Nucleus accumbens (tissue), 56 donors: ENCODE data around the gene SLX9.

Experiments
- DNase-seq, 56 donors: peaks; one replicate each; lab custom pipeline; 2025; lab: John Stamatoyannopoulos, UW

The SLX9 gene

DNA sequence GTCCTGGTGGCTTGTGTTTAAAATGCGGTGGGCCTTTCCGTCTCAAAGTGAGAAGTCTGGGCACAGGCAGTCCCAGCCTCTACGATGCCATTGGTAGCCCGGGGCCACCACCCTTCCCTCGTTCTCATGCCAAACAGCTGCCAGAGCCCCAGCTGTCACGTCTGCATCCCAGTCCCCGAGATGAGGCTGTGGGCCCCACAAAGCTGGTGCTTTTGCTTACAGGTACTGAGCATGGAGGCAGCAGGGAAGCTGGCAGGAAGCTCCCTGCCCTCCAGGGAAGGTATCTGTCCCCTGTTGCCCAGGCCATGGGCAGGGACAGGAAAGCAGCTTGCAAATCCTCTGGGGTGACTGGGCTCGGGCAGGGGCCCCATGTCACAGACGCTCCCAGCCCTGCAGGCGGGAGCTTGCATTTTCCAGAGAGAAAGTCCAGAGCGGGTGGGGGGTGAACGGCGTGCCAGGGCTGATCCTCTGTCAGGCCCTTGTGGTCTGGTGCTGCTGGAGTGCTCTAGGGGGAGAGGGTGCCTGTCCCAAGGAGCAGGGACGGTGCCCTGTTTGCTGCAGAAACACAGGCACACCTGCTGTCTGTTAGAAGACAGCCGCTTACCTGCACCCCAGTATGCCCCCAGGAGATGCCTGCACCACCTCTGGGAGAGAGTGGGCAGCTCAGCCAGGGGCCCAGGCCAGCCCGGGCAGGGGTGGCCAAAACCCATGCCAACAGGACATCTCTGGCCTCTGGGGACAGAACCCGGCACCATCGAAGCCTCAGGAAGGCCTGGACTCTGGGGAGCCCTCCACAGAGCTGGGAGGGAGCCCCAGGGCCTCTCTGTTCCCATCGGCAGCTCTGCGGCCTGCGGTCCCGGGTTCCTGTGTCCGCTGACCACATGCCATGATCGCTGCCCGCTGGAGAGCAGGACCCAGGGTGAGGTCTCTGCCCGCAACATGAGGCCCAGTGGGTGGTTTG is 45.9 kb downstream of the SLX9 start:
- no peak for DNase-seq

DNA sequence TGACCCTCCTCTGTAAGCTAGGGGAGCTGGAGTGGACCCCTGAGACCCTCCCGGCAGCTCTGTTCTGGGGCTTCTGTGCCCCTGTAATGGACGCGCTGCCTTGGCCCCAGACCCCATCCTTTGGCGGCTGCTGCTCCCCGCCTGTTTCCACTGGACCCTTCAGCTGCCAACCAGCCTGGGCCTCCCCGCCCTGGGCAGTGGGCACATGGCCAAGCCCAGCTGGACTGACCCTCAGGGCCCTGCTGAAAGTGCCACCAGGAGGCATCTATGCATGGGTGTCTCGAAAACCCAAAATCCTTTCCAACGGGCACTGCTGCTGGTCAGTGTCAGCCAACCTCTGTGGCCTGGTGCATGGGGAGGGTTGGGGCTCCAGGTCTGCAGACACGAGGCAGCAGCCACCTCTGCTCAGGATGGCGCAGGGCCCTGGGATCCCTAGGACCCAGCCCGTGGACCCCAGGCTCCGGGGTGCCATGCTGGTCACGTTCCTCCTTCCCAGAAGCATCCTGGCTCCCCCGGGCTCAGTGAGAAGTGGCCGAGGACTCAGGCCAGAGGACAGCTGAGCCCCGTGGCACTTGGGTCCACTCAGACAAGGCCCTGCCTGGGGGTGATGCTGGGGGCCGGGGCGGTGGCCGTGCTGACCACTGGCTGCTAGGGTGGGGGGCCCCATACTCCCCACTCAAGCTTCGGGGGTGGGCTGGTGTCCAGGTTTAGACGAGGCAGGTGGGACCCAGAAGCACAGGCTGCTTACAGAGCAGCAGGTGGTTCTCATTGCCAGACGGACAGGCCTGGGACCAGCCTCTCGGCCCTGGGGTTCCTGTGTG is 46.9 kb downstream of the SLX9 start:
- DNase-seq = no peak

DNA sequence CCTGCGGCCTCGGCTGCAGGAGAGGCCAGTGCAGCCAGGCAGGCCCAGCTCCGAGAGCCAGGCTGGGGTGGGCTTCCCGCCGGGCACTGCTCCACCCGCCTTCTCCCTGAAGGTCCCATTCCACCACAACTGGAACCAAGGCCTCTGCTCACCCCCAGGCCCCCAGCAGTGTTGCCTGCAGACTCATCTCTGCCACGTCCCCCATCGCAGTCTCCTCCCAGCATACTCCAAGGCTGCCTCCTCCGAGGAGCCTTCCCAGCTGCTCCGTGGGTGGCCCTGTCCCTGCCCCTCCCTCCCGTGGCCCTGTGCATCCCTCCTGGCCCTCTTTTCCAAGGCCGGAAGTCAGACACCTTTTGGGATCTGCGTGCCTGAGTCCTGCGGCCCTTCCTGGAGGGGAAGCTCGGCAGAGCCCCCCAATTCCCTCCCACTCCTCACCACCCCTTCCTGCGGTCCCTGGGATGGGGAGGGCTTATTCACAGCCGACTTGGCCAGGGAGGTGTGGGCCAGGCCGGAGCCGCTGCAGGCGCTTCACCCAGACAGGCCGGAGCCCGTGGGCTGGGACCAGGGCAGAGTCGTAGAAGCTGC is 47.6 kb downstream of the SLX9 start:
- DNase-seq = no peak

DNA sequence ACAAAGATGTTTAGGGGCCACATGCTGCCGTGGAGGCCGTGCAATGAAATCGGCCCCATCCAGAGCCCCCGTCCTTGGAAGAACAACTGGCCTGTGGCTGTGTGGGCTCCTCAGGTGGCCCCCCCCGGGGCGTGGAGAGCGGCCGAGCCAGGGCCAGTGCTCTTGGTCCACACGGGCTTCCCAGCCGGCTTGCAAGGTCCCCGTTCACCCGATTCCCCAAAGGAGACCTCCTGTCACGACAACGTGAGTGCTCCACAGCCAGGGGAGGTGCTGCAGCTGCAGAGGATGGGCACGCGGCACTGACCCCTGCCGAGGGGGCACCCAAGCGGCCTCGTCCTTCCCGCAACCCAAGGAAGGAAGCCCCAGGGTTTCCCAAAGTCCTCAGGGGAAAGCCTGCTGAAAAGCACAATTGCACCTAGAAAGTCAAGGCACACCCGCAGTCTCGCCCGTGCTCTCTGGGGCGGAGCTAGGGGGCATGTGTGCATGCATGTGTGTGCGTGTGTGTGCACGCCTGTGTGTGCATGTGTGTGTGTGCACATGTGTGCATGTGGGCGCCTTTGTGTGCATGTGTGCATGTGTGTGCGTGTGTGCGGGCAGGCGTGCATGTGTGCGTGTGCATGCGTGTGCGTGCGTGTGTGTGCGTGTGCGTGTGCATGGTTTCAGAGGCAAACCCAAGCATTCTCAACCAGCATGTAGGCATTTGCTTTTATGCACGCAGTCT is 48.2 kb downstream of the SLX9 start:
- no peak for DNase-seq

DNA sequence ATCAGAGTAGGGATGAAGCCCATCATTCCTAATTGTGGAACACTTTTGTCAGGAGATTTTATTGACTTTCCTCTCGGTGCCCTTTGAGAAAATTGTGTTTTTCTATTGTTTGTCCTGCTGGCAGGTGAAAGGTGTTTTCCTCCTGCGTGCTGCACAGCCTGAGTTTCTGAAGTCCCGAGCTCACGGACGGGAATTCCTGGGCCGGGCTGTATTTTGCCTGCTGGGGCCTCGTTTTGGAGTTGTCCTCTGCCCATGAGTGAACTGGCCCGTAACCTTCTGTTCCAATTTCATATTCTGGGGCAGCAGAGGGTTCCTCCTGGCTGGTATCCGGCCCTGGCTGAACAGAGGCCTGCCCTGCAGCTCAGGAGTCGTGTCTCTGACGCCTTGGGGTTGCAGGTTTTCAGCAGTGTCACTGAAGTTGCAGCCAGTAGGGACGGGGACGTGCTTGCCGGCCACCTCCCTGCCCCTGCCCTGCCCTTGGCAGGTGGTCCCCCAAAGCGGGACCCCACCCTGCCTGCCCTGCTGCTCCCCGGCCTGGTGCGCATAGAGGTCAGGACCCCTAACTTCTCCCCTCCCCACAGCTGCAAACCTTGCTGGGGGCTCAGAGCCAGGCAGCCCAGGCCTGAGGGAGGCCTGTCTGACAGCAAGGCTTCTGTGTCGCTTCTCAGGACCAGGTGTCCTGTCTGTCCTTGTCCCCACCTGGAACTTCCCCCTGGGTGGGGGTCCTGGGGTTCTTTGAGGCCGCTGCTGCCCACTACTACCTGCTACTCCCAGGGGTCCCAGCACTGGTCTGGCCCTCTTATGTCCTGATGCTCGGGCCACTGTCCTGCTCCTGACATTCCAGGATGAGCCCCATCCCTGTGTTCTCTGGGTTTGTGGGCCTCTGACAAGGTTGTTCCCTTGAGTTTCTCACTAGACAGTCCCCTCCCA is 49.0 kb downstream of the SLX9 start:
- no peak for DNase-seq

DNA sequence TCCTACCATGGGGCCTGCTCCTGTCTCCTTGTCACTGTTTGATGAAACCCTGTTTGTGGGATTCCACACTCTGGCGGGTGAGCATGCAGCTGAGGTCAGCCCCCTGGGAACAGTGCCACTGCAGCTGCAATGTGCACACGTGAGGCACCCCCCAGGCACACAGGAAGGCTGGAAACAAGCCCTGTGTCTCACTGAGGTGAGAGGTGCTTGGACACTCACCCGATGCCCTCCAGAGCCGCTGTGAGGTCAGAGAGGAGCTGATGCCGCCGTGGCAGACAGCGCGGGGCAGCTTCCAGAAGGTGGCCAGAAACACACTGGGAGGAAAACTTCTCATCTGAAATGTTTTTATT is 49.7 kb downstream of the SLX9 start:
- no peak for DNase-seq

DNA sequence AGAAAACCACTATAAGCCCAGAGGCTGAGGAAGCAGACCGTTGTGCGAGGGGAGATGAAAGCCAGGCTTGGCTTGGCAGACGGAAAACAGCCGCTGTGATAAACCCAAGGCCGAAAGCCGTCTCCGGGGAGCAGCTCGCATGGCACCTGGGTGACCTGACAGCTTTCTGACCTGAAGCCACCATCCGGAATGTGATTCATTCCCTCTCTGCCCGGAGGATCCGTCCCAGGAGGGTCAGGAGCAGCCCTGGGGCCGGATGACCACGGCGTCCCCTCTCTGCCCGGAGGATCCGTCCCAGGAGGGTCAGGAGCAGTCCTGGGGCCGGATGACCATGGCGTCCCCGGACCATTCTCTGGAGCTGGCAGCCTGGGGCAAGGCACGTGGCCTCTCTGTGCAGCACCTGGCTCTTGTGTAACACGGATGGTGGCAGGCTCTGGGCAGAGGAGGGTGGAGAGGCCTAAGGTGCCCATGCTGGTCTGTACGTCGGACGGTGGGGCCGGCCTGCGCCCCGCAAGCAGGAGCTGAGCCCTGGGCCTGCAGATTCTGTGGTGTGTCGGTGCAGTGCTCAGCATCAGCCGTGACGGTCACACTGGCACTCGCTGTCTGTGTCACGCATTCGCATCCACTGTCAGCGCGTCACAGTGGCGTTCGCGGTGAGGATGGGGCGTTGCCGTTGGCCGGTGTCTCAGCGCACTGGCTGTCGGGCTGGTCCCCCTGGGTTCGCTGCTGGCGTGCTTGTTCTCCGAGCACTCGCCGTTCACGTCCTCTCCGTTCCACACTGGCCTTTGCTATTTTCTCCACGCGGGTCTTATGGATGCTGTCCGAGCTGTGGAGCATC is 50.3 kb downstream of the SLX9 start:
- DNase-seq = no peak

DNA sequence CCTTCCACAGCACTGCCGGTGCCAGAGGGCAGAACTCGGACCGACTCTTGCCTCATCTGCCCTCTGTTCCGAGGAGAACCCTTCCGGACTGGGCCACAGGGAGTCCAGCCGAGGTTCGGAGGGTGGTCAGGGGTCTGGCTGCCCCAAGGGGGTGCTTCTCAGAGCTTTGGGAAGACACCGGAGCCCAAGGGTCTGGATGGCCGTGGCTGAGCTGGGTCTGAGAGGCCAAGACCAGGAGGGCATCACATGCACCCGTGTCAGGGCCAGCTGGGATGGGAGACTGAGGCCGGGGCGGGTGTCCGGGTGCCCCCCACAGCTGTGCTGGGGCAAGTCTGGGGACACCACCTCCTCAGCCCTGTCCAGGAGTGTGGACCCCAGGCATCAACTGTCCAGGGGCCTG is 51.1 kb downstream of the SLX9 start:
- DNase-seq = no peak

DNA sequence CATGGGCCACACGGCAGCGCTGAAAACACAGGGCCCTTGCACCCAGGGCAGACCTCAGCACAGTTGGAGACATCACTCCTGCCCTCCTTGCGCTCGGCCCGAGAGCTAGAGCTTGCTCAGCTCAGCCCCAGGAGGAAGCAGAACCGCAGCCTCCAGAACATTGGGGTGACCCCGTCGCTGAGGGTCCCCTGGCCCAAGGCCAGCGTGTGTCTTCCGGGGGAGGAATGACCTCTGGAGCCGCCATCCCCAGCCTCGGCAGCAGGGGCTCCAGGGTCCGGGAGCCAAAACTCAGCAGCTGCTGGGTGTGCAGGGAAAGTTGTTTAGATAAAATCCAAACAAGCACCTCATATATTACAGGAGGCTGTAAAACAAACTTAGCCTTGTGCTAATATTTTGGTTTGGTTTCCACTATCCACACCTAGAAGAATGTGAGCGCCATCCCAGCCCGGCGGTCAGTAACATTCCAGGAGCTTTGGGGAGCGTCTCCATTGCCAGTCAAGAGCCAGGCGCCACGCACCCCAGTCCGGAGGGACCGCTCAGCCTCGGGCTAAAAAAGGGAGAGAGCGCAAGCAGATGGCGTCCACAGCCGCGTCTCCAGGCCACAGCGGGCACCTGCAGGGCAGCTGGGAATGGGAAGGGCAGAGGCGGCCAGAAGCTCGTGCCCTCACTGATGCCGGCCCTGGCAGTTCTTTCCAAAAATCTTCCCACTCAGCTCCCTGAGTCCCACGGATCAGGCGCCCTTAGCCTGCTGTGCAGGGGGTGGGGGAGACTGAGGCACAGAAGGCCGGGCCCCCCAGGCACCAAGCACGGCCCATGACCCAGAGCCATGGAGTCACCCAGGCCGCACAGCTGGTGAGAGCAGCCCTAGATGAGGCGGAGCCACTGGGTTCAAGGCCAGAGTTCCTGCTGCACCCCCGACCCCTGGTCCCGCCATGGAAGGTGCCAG is 52.0 kb downstream of the SLX9 start:
- no peak for DNase-seq

DNA sequence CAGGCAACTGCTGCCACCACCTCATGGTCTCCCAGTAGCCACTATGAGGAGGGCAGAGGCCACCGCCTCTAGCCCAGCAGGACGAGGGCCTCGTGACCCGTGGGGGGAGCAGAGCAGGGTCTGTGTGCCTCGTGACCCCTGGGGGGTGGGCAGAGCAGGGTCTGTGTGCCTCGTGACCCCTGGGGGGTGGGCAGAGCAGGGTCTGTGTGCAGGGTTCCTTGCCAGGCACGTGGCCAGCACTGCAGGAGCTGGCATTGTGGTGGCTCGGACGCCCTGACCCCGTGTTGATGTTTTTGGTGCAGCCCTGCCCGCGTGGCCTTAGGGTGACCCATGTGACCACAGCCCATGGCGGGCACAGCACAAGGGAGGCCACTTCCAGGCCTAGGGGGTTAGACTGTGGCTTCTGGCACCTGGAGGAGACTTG is 52.8 kb downstream of the SLX9 start:
- no peak for DNase-seq

DNA sequence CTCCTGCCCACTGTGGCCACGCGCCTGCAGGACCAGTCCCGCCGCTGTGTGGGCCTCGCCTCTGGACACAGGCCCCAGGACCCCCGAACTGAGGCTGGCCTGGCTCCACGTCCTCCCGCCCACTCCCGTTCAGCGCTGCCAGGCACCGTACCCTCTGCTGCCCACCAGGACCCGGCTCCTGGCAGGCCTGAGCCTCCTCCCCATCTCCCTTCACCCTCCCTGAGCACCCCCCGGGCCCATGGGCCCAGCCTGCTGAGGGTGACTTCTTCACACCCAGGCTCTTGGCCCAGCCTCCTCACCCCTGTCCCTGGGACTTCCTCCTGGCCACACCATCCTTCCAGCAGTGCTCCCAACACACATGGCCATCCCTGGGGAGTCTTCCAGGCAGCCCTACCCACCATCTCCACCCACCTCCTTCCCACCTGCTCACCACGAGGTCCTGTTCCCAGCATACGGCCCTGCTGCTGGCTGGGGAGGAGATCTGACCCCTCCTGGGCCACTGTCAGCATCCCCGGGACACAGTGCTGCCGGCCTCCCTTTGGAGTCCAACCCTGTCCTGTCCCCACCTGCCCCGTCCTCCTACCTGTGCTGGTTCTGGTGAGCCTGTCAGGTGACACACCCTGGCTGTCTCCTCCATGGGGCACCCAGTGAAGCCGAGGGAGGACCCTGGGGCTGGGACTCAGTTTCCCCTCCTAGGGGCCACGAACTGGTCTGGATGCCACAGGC is 53.7 kb downstream of the SLX9 start:
- no peak for DNase-seq

DNA sequence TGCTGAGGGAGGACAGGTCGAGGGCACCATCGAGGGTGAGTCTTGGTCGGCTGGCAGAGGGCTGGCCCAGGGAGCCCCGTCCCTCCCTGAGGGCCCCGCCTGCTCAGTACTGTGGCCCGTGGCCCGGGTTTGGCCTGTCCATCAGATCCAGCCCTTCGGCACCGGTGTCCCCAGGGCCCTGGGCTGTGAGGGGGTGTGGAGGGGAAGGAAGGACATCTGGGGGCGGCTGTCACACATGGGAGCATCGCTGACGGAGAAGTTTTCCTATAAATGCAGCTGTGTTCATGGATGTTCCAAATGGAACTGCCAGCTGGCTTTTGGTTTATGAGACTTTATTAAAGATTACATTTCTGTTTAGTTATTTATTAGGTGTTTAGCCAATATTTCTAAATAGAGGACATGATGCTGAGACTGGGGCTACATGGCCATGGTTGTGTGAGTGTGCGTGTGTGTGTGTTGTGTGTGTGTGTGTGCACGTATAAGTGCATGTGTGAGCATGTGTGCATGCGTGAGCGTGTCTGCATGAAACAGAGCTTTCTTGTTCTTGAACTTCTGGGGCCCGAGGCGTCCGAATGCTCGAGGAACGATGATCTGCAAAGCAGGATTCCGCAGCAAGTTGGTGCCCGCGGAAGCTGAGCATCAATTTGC is 54.3 kb downstream of the SLX9 start:
- no peak for DNase-seq

DNA sequence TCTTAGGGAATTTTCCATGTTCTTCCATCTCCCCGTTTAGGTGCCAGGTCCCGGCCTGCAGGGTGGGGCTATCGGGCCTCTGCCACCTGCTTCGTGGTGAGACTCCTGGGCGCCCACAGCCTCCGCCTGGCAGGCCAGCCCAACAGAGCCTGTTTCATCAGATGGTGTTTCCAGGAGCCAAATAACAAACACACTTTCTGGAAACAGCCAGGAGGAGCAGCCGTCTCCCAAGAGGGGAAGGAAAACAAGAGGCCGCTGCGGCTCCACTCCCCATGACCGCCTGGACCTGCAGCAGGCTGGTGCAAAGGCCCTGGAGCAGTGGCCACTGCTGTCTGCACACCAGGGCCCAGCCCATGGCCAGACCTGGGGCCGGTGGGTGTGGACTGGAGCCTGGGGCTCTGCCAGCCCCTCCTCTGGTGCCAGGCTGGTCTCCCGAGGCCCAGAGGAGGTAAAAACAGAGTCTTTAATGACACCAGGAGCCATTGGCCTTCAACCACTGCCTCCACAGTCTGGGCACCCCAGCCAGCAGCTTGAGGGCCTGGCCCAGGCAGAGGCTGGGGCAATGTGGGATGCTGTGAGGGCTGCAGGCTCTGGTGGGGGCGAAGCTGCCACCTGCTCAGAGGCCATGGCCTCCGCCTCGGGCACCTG is 55.0 kb downstream of the SLX9 start:
- no peak for DNase-seq

DNA sequence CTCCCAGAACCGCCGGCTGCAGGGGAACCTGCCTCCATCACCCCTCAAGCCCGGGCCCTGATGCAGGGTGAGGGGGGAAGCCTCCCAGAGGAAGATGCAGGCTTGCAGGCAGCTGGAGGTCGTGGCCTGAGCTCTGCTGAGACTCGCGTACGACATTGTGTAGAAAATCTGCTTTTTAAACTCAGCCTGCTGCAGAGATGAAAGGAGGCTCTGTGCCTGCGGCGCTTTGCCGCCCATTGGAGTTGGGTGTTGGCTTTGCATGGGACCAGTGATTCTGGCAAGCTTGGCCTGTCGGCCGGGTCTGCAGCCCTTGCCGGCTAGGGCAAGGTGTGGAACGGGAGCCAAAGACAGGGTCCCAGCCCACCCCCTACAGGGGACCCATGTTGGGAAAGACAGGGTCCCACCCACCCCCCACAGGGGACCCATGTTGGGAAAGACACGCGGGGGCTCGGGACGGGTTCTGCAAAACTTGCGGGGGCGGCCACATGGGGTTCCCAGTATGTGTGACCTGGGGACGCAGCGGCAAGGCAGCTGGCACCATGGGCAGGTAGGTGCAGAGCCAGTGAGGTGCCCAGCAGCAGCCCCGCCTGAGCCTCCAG is 55.6 kb downstream of the SLX9 start:
- peak in 1 of 56 donors; percentile 6 for DNase-seq

DNA sequence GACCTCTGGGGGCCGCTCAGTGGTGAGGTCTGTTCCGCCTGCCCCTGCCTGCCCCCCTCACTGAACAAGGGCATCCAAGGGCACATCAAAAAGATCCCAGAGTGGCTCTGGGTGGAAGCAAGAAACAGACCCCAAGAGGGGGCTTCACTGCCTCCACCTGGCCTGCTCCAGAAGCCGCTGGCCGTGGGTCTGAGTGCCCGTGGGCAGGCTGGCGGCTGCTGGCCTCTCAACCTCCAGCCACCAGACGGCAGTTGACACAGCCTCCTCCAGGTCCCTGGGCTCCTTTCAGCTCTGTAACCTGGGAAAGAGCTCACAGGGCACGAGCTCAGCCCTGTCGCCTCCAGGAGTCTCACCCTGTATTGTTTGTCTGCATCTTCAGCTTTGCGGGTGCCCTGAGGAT is 56.3 kb downstream of the SLX9 start:
- DNase-seq = no peak
